B cell (primary cell): Measurements from ENCODE around the gene KCNJ10. TPM values are rescaled to one million over a fixed set of nuclear protein-coding genes. Genes with fewer than 3 reads are reported as not detected.

Source experiments
- ATAC-seq: fragments of 200-7000 bp; cut with Tn5 transposase; one replicate; pipeline ENCODE4 v1.10.0; 2021; ENCODE audit warnings: low read depth, mild to moderate bottlenecking, moderate number of reproducible peaks, moderate library complexity
- CTCF ChIA-PET: fragments of 350-600 bp; sonication (Branson Sonifier 250); formaldehyde crosslinking; loops from one replicate; lab custom pipeline; 2021; ENCODE audit warnings: antibody characterized with exemption, inconsistent platforms; lab: Charles Lee
- POLR2A ChIA-PET: fragments of 350-600 bp; sonication (Branson Sonifier 250); formaldehyde crosslinking; loops from one replicate; lab custom pipeline; 2021; ENCODE audit warnings: antibody characterized with exemption; lab: Charles Lee
- DNase-seq: peaks from one replicate; pipeline ENCODE4 v3.0.0; 2013
- H2AFZ ChIP-seq: 2 replicates; pipeline ENCODE4 v1.6.1; 2012; ENCODE audit warnings: mild to moderate bottlenecking, low read depth, low read length; ENCODE audit not compliant: insufficient read depth, poor library complexity, severe bottlenecking
- H3K27ac ChIP-seq, 2 donors: 1 replicate in 1 of 2; 2 replicates in 1 of 2; pipeline ENCODE4 v1.5.1; 2012 to 2013; ENCODE audit warnings: low read length in 2 of 2, mild to moderate bottlenecking in 2 of 2, moderate library complexity in 1 of 2
- H3K27me3 ChIP-seq, 4 experiments: fragments of 200-600 bp in 1 of 4; sonication (generic) in 1 of 4; replicated peaks in 1 of 4; 1 replicate in 2 of 4; 2 replicates in 2 of 4; pipeline versions ENCODE4 v1.6.1 to v1.7.0; 2013 to 2016; ENCODE audit warnings: low read length in 3 of 4, mild to moderate bottlenecking in 2 of 4, mixed read lengths in 1 of 4, moderate library complexity in 1 of 4; ENCODE audit not compliant: insufficient read depth in 4 of 4, control insufficient read depth in 3 of 4; ENCODE audit errors: control extremely low read depth in 1 of 4
- H3K36me3 ChIP-seq, 2 experiments: replicated peaks in 1 of 2; 1 replicate in 1 of 2; 2 replicates in 1 of 2; pipeline versions ENCODE4 v1.6.1 to v1.7.1; 2013; ENCODE audit warnings: low read length in 1 of 2; ENCODE audit not compliant: insufficient read depth in 2 of 2, control insufficient read depth in 1 of 2; ENCODE audit errors: control extremely low read depth in 1 of 2, extremely low read depth in 1 of 2
- H3K4me1 ChIP-seq, 2 donors: fragments of 200-600 bp in 1 of 2; sonication (generic) in 1 of 2; 1 replicate in 1 of 2; 2 replicates in 1 of 2; pipeline versions ENCODE4 v1.5.1 to v1.6.1; 2013 to 2017; ENCODE audit warnings: low read length in 2 of 2; ENCODE audit not compliant: control insufficient read depth in 2 of 2, insufficient read depth in 2 of 2
- H3K4me2 ChIP-seq: replicated peaks from 2 replicates; pipeline ENCODE3; 2012; ENCODE audit warnings: mild to moderate bottlenecking, low read depth, low read length; ENCODE audit not compliant: poor library complexity, severe bottlenecking
- H3K4me3 ChIP-seq, 5 experiments: fragments of 200-600 bp in 1 of 5; sonication (generic) in 1 of 5; 1 replicate in 3 of 5; 2 replicates in 2 of 5; pipeline versions ENCODE4 v1.5.1 to v1.7.0; 2011 to 2016; ENCODE audit warnings: low read length in 4 of 5, mild to moderate bottlenecking in 4 of 5, low read depth in 2 of 5, control low read depth in 1 of 5, moderate library complexity in 1 of 5; ENCODE audit not compliant: insufficient read depth in 1 of 5; ENCODE audit errors: control extremely low read depth in 1 of 5, extremely low read depth in 1 of 5
- H3K79me2 ChIP-seq: fragments of 200-600 bp; sonication (generic); one replicate; pipeline ENCODE4 v1.6.0; 2016; ENCODE audit warnings: low read length; ENCODE audit not compliant: control insufficient read depth, insufficient read depth
- H3K9ac ChIP-seq: fragments of 200-600 bp; sonication (generic); 2 replicates; pipeline ENCODE4 v1.6.1; 2017; ENCODE audit warnings: mild to moderate bottlenecking, low read length, moderate library complexity
- H3K9me3 ChIP-seq, 3 donors: one replicate each; pipeline versions ENCODE4 v1.6.1 to v1.7.1; 2013; ENCODE audit warnings: low read length in 2 of 3; ENCODE audit not compliant: control insufficient read depth in 2 of 3, insufficient read depth in 1 of 3; ENCODE audit errors: control extremely low read depth in 1 of 3
- H4K20me1 ChIP-seq: 2 replicates; pipeline ENCODE4 v1.6.0; 2012; ENCODE audit warnings: mild to moderate bottlenecking, low read length; ENCODE audit not compliant: insufficient read depth, control insufficient read depth, poor library complexity, severe bottlenecking
- H3K27ac Mint-ChIP-seq: one replicate; pipeline ENCODE4 v1.8.0; 2021; ENCODE audit warnings: mixed read lengths
- H3K27me3 Mint-ChIP-seq: one replicate; pipeline ENCODE4 v1.8.0; 2021; ENCODE audit warnings: mixed read lengths
- H3K4me1 Mint-ChIP-seq: one replicate; pipeline ENCODE4 v1.8.0; 2021; ENCODE audit warnings: mixed read lengths
- H3K4me3 Mint-ChIP-seq: one replicate; pipeline ENCODE4 v1.8.0; 2021; ENCODE audit warnings: mixed read lengths
- H3K9me3 Mint-ChIP-seq: one replicate; pipeline ENCODE4 v1.8.0; 2022; ENCODE audit warnings: mixed read lengths; ENCODE audit not compliant: insufficient read depth
- CTCF ChIP-seq: fragments of 200-600 bp; IDR thresholded peaks from one replicate; pipeline ENCODE4 v1.8.0; 2022; ENCODE audit warnings: antibody characterized with exemption, mild to moderate bottlenecking
- EZH2 ChIP-seq: IDR thresholded peaks from 2 replicates; pipeline ENCODE4 v1.6.1; 2012; ENCODE audit warnings: borderline replicate concordance, low read depth, mild to moderate bottlenecking, moderate library complexity, low read length; ENCODE audit not compliant: insufficient read depth, poor library complexity, severe bottlenecking
- WGBS: methylation state at CpG from one replicate; pipeline ENCODE4 v1.1.5; 2013; ENCODE audit warnings: missing lambda C conversion rate; ENCODE audit not compliant: insufficient coverage; 5-methylcytosine and 5-hydroxymethylcytosine counted together
- intact Hi-C: fragments of 100-400 bp; cut with micrococcal nuclease; formaldehyde crosslinking; loops from one replicate; pipeline ENCODE4 v1.10.0; 2022
- polyA plus RNA-seq: library from polyadenylated mRNA; depleted of rRNA; stranded (reverse); fragments of >200 nt; gene quantifications from 2 replicates; pipeline ENCODE4 v1.2.3, GENCODE V29; 2012
- total RNA-seq, 2 donors: library from RNA; stranded (reverse); fragments of 120-200 nt in 1 of 2; gene quantifications; 1 replicate in 1 of 2; 2 replicates in 1 of 2; pipeline versions ENCODE4 v1.2.3 to v1.2.4, GENCODE V29; 2013 to 2022

The KCNJ10 gene
- total and polyA plus RNA-seq, 2 donors (not counting 1 experiment from before 2014, with no cell fraction given), result not detected

- TF ChIP-seq CTCF (no peak), EZH2 (no peak)
- no peaks in the 10 kb centered on the region for H3K79me2 ChIP-seq
- intact Hi-C loops, result no loop called here
- 65% methylated on average over 11 of the region's 16 CpGs for WGBS
- H3K27me3 Mint-ChIP-seq, result peaks cover 24% of the 10 kb centered on the region
- no peaks in the 10 kb centered on the region for H3K36me3 ChIP-seq
- ATAC-seq, result no peak
- H3K4me3 Mint-ChIP-seq, result no peak within 1 kb of the TSS
- ChIA-PET POLR2A (no interaction called here), CTCF (no interaction called here)
- no peak within 1 kb of the TSS for H3K27ac ChIP-seq
- no peak within 1 kb of the TSS for H3K4me3 ChIP-seq
- DNase-seq, result no peak
- no peaks in the 10 kb centered on the region for H3K4me1 ChIP-seq
- H3K4me2 ChIP-seq, result no peak within 1 kb of the TSS
- peaks cover 0 to 19% (median 4%) of the 10 kb centered on the region in 4 experiments for H3K27me3 ChIP-seq
- no peaks in the 10 kb centered on the region for H4K20me1 ChIP-seq
- H3K4me1 Mint-ChIP-seq, result no peaks in the 10 kb centered on the region
- no peaks in the 10 kb centered on the region for H3K9me3 Mint-ChIP-seq
- H2AFZ ChIP-seq, result no peak within 1 kb of the TSS
- no peak within 1 kb of the TSS for H3K27ac Mint-ChIP-seq
- H3K9me3 ChIP-seq, result no peaks in the 10 kb centered on the region
- no peak within 1 kb of the TSS for H3K9ac ChIP-seq
These were observed 45.8 kb upstream of the KCNJ10 start, which contains the start of gene ATP1A2 for GRCh38 chr1:160115545-160116282. TSS of gene ATP1A2 (plus strand) at chr1:160115759. CDS start at chr1:160115862, 103 bp downstream.

GRCh38 chr1:160114085-160114484, 44.1 kb upstream of the KCNJ10 start:
- H3K9ac ChIP-seq, result no peak overlapping the region
- H3K27ac ChIP-seq, result no peak overlapping the region
- CTCF ChIA-PET, result interaction anchor here (0.8 kb wide), 1 partner anchor 108 kb away, joined by 3 read pairs; no protein-coding TSS in a partner anchor
- H3K79me2 ChIP-seq, result no peaks in the 10 kb centered on the region
- no peak for ATAC-seq
- no peak for DNase-seq
- POLR2A ChIA-PET, result no interaction called here
- no peak overlapping the region for H3K4me2 ChIP-seq
- no peaks in the 10 kb centered on the region for H3K9me3 ChIP-seq
- WGBS, result 96% methylated on average over 2 of the region's 4 CpGs
- H3K27me3 Mint-ChIP-seq, result peaks cover 24% of the 10 kb centered on the region
- H4K20me1 ChIP-seq, result no peaks in the 10 kb centered on the region
- no peaks in the 10 kb centered on the region for H3K4me1 ChIP-seq
- H3K9me3 Mint-ChIP-seq, result no peaks in the 10 kb centered on the region
- no peaks in the 10 kb centered on the region for H3K36me3 ChIP-seq
- no peak overlapping the region for H2AFZ ChIP-seq
- H3K27ac Mint-ChIP-seq, result no peak overlapping the region
- H3K27me3 ChIP-seq, result peaks cover 0 to 19% (median 4%) of the 10 kb centered on the region in 4 experiments
- no peak overlapping the region for H3K4me3 Mint-ChIP-seq
- no peak for TF ChIP-seq EZH2
- peaks cover under 1% of the 10 kb centered on the region for H3K4me1 Mint-ChIP-seq
- intact Hi-C loops, result no loop called here
- H3K4me3 ChIP-seq, result no peak overlapping the region
